ENCODE results near the gene FGFR1OP2. TPM values are rescaled to one million over a fixed set of nuclear protein-coding genes. Genes with fewer than 3 reads are reported as not detected.
A peak's percentile ranks its signal among the peaks of the same experiment; 100 is the strongest.

Gene FGFR1OP2
- total RNA-seq, 2 experiments from 2014 or later: 79.5 to 84.8 TPM

- no peak for DNase-seq
- Mint-ChIP-seq H3K9me3 (no peaks in the 10 kb centered on the region), H3K27me3 (no peaks in the 10 kb centered on the region), H3K27ac (peak overlapping the region; percentile 98), H3K4me1 (peaks cover 59% of the 10 kb centered on the region), H3K4me3 (peak overlapping the region; percentile 94), H3K36me3 (ENCODE audit: low read depth) (peaks cover 15% of the 10 kb centered on the region)
- POLR2A ChIA-PET: interaction anchor here (0.6 kb wide), 1 partner anchor 96 kb away, joined by 13 read pairs; no protein-coding TSS in a partner anchor
- CTCF ChIA-PET: interaction anchor here (0.6 to 4.4 kb wide), 24 partner anchors 9 to 898 kb away, joined by 3 to 31 read pairs (median 4); partner anchors contain the start of genes ITPR2 and MED21
Observed at GRCh38 chr12:27013611-27014084, 75.4 kb downstream of the FGFR1OP2 start.

DNA sequence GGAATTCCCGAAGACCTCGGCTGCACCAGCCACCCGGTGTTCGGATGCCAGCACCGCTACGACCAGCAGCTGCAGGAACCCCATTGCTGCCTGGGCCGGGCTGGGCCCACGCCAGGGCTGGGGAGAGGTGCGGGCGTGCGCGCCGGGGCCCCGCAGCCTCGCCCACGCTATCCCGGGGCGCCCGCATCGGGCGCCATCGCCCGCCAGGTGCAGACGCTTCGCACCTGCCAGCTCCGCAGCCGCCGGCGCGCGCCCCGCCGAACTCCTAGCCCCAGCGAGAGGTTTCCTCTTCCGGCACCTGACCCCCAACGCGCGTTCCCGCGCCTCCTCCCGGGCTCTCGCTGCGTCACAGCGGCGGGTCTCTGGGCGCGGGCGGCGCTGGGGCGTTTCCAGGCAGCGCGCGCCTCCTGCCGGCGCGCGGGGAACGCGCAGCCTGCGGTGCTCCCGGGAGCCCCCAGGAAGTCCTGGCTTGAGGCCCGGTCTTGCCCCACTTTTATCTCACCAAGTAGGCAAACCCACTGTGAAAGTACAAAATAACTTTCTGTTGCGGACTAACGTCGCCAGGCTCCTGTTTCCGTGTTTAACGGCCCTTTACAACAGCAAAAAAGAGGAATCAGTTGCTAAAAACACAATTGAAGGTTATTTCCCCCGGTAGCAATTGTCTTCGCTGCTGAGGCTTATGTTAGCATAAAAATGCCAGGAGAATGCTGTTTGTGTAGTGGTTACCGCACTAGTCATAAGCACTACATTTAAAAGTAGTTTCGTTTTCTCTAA lies 76.0 kb downstream of the FGFR1OP2 start, which contains the start of gene TM7SF3:
TSS of gene TM7SF3 (minus strand) at position 300 of the 774 bp plus-strand sequence. CDS start at position 84, 216 bp downstream.
- no peaks in the 10 kb centered on the region for H3K9me3 Mint-ChIP-seq
- ChIA-PET CTCF (interaction anchor here (0.6 to 4.4 kb wide), 23 partner anchors 8 to 899 kb away, joined by 3 to 31 read pairs (median 4); partner anchors contain the start of gene MED21), POLR2A (no interaction called here)
- peaks cover 59% of the 10 kb centered on the region for H3K4me1 Mint-ChIP-seq
- H3K27ac Mint-ChIP-seq: peak within 1 kb of the TSS; percentile 98
- peak within 1 kb of the TSS; percentile 94 for H3K4me3 Mint-ChIP-seq
- H3K36me3 Mint-ChIP-seq (ENCODE audit: low read depth): peaks cover 15% of the 10 kb centered on the region
- H3K27me3 Mint-ChIP-seq: no peaks in the 10 kb centered on the region
- DNase-seq: peak; percentile 96

DNA sequence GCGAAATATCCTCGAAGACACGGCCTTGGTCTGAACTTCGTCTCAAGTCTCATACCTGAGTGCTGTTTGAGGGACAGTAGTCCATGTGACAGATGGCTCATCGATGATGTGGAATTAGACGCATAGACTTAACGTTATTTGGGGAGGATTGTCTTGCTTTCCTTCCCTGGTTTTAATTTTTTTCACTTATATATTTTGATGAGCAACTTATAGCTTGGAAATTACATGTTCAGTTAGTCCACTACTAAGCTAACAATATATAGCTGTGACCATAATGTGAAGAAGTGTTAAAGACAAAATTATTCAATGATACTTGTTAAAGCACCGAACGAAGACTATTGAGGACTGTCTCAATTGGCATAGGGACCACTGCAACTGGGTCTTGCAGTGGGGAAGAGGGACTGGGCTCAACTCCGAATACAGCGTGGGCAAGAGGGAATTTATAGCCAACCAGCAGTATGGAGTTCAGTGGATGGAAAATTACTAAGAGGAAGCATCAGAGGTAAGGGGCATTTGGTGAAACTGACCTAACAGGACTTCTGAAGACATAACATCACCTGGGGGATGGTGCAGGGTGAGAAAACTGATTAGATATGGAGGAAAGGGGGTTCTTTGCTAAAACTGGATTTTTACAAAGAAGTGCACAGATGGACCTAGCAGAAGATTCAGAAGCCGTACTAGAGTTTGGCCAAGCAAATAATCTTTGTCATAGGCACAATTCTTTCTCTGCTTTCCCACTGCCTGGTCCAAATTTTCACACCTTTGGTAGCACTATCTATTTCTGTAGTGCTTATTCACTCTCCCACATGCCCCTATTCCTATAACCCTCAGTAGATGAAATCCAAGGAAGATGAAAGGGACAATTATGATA lies 76.8 kb downstream of the FGFR1OP2 start:
- Mint-ChIP-seq H3K36me3 (ENCODE audit: low read depth) (peaks cover 12% of the 10 kb centered on the region), H3K27ac (peak overlapping the region; percentile 98), H3K27me3 (peaks cover under 1% of the 10 kb centered on the region), H3K4me3 (peak overlapping the region; percentile 94), H3K4me1 (peaks cover 51% of the 10 kb centered on the region), H3K9me3 (no peaks in the 10 kb centered on the region)
- CTCF ChIA-PET: interaction anchor here (0.6 to 4.4 kb wide), 11 partner anchors 8 to 637 kb away, joined by 3 to 31 read pairs (median 4); partner anchors contain the start of gene ITPR2
- no peak for DNase-seq
- POLR2A ChIA-PET: no interaction called here

GRCh38 chr12:27015730-27016076 lies 77.4 kb downstream of the FGFR1OP2 start:
- peaks cover 9% of the 10 kb centered on the region for H3K36me3 Mint-ChIP-seq (ENCODE audit: low read depth)
- H3K27me3 Mint-ChIP-seq: peaks cover 5% of the 10 kb centered on the region
- peaks cover 45% of the 10 kb centered on the region for H3K4me1 Mint-ChIP-seq
- ChIA-PET CTCF (interaction anchor here (0.6 to 4.4 kb wide), 16 partner anchors 10 to 1429 kb away, joined by 3 to 31 read pairs (median 4); partner anchors contain the start of gene ITPR2), POLR2A (no interaction called here)
- no peak for DNase-seq
- H3K4me3 Mint-ChIP-seq: peak overlapping the region; percentile 30
- H3K27ac Mint-ChIP-seq: peak overlapping the region; percentile 98
- H3K9me3 Mint-ChIP-seq: no peaks in the 10 kb centered on the region

Other genes starting within 250 kb of the FGFR1OP2 start
- 10 to 100 TPM; 40.3 to 40.5 TPM for gene ITPR2, start 105.3 kb upstream of the FGFR1OP2 start, total RNA-seq
- gene INTS13, start 489 bp upstream of the FGFR1OP2 start, total RNA-seq: 10 to 100 TPM; 46.6 to 47.7 TPM
- gene TM7SF3, start 75.9 kb downstream of the FGFR1OP2 start, total RNA-seq: 10 to 100 TPM; 46.1 to 58.8 TPM
- gene MED21, start 84.1 kb downstream of the FGFR1OP2 start, total RNA-seq: 10 to 100 TPM; 36.7 to 48.2 TPM
- not detected for gene C12orf71, start 144.1 kb downstream of the FGFR1OP2 start, total RNA-seq

All from activated CD4-positive, alpha-beta T cell treated with anti-CD3 and anti-CD28 coated beads, Interleukin-2, amount 10 ng/mL, durations not matched to agents 7 days and 5 days (primary cell).